Mononuclear cell (primary cell): Measurements from ENCODE around the gene ARHGAP25. TPM values are rescaled to one million over a fixed set of nuclear protein-coding genes. Genes with fewer than 3 reads are reported as not detected.
"Not testable (repeated sequence)": the region's sequence is repeated elsewhere in the genome, so short reads cannot be mapped to it uniquely, and the experiment has no call there.

Source experiments
- H3K27me3 ChIP-seq: 2 replicates; pipeline ENCODE4 v1.6.0; 2011; ENCODE audit warnings: low read length, control low read depth; ENCODE audit not compliant: insufficient read depth
- H3K4me1 ChIP-seq: 2 replicates; pipeline ENCODE4 v1.5.1; 2011; ENCODE audit warnings: mild to moderate bottlenecking, low read length, control low read depth; ENCODE audit not compliant: insufficient read depth
- H3K4me3 ChIP-seq: 2 replicates; pipeline ENCODE4 v1.5.1; 2011; ENCODE audit warnings: mild to moderate bottlenecking, low read length, moderate library complexity
- H3K9me3 ChIP-seq: 2 replicates; pipeline ENCODE4 v1.5.1; 2011; ENCODE audit warnings: low read depth, mild to moderate bottlenecking, control low read depth, low read length
- total RNA-seq: library from RNA; depleted of rRNA; stranded (reverse); fragments of >200 nt; gene quantifications from one replicate; pipeline ENCODE4 v1.2.3, GENCODE V29; 2012

Gene ARHGAP25
- total RNA-seq, 1 donor, result 28.2 TPM

DNA sequence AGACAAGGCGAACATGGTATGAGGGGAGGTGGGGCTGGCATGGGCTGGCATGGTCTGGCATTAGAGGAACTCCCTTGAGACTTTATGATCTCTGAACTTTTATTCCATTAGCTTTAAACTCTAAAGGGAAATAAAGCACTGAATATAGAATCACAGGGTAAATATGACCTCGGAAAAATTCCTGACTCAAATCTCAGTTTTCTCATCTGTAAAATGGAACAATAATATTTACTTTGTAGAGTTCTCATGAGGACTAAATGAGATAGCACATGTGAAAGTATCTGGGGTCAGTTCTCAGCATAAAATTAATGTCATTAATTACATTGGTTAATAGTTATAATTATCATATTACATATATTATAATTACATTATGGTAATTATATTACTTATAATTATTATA, 65.9 kb downstream of the ARHGAP25 start:
- Histone ChIP-seq H3K4me1 (peaks cover 82% of the 10 kb centered on the region), H3K4me3 (no peak overlapping the region), H3K27me3 (no peaks in the 10 kb centered on the region), H3K9me3 (no peaks in the 10 kb centered on the region)

DNA sequence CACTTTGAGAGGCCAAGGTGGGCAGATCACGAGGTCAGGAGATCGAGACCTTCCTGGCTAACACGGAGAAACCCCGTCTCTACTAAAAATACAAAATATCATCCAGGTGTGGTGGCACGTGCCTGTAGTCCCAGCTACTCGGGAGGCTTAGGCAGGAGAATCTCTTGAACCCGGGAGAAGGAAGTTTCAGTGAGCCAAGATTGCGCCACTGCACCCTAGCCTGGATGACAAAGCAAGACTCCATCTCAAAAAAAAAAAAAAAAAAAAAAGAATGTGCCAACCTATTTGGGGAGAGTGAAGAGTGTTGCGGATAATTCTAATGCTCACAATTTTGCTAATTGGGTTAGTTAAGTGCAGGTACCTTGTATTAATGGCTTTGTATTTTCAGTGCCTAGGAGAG, 67.5 kb downstream of the ARHGAP25 start:
- not testable (repeated sequence) for H3K27me3 ChIP-seq, H3K4me3 ChIP-seq, H3K9me3 ChIP-seq
- peaks cover 84% of the 10 kb centered on the region for H3K4me1 ChIP-seq

DNA sequence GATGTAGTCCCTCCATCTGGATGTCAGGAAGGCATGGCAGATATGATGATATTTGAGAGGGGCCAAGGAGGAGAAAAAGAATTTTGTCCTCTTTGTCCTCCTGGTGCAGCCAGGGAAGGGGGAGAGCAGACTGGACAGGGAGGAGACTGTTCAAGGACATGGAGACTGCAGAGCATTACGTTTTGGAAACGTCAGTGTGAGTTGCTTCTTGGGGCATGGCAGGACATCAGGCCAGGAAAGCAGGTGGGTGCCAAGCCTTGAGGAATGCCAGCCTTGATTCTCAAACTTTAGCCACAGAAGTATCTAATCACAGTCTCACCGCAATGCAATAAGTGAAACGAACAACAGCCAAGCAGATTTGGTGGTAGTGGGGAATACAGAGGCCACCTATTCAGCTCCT, 70.4 kb downstream of the ARHGAP25 start:
- Histone ChIP-seq H3K4me3 (no peak overlapping the region), H3K4me1 (peaks cover 84% of the 10 kb centered on the region), H3K9me3 (no peaks in the 10 kb centered on the region), H3K27me3 (no peaks in the 10 kb centered on the region)

DNA sequence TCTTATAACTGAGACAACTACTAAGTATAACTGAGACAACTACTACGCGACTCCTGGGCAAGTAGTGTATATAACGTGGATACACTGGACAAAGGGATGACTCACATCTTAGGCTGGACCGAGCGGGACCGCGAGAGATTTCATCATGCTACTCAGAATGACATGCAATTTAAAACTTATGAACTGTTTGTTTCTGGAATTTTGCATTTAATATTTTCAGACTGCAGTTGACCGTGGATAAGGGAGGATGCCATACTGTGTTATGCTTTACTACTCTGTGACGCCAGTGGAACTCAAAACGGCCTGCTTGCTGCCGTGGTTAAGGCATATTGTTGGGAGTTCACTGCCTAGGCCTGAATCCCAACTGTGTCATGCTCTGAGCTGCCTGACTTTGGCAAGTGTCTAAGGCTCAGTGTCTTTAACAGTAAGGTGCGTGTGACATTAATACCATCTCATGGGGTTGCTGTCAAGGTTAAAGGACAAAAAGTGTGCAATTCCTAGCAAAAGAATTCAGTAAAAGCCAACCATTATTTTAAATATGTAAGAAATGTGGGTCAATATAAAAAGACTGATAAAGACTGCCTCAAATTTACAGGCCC, 72.0 kb downstream of the ARHGAP25 start:
- H3K4me1 ChIP-seq, result peaks cover 80% of the 10 kb centered on the region

GRCh38 chr2:68807821-68808266, 73.2 kb downstream of the ARHGAP25 start:
- H3K27me3 ChIP-seq, result no peaks in the 10 kb centered on the region
- no peaks in the 10 kb centered on the region for H3K9me3 ChIP-seq
- no peak overlapping the region for H3K4me3 ChIP-seq
- H3K4me1 ChIP-seq, result peaks cover 73% of the 10 kb centered on the region

More for the DNA sequence above, 72.0 kb downstream of the ARHGAP25 start:
- Histone ChIP-seq H3K27me3 (no peaks in the 10 kb centered on the region), H3K4me3 (no peak overlapping the region), H3K9me3 (no peaks in the 10 kb centered on the region)

- no peak overlapping the region for H3K4me3 ChIP-seq
- no peaks in the 10 kb centered on the region for H3K27me3 ChIP-seq
- peaks cover 60% of the 10 kb centered on the region for H3K4me1 ChIP-seq
- H3K9me3 ChIP-seq, result no peaks in the 10 kb centered on the region
Observed at GRCh38 chr2:68809324-68810240, 75.0 kb downstream of the ARHGAP25 start.

DNA sequence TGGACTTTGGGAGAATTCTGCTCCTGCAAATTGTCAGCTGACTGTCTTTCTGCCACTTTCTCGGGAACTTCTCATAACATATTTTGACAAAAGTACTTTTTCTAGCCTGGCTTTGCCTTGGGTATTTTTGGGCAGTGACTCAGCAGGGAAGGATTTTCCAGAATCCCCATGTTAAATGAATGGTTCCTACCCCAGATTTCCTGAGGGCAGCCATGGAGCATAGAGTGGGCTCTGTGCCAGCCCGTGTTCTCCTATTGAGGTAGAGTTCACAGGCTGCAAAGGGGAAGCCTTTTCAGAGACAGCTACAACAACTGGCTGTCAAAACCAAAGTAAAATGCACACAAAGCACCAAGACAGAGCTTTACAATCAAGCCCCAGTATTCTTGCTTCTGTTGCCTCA, 76.8 kb downstream of the ARHGAP25 start:
- Histone ChIP-seq H3K4me1 (peaks cover 49% of the 10 kb centered on the region), H3K4me3 (no peak overlapping the region), H3K27me3 (no peaks in the 10 kb centered on the region)

DNA sequence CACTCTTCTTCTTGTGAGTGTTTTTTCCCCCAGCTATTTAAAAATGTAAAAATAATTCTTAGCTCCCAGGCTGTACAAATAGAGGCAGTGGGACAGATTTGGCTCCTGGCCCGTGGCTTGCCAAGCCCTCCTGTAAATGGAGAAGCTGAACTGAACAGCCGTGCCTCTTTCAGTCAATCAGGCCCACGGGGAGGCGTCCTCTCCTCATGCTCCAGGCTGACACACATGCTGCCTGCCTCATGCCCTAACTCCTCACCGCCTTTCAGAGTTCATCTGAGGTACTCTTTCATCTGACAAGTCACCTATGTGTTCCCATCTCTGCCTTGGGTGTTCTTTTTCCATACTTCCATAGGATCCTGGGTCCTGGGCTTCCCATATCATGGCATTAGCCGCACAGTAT, 77.6 kb downstream of the ARHGAP25 start:
- Histone ChIP-seq H3K9me3 (no peaks in the 10 kb centered on the region), H3K4me1 (peaks cover 41% of the 10 kb centered on the region), H3K4me3 (no peak overlapping the region), H3K27me3 (no peaks in the 10 kb centered on the region)

More for the DNA sequence above, 76.8 kb downstream of the ARHGAP25 start:
- no peaks in the 10 kb centered on the region for H3K9me3 ChIP-seq

- peaks cover 34% of the 10 kb centered on the region for H3K4me1 ChIP-seq
- no peaks in the 10 kb centered on the region for H3K27me3 ChIP-seq
- H3K9me3 ChIP-seq, result no peaks in the 10 kb centered on the region
- no peak overlapping the region for H3K4me3 ChIP-seq
Observed at GRCh38 chr2:68813596-68813995, 79.0 kb downstream of the ARHGAP25 start.

- peaks cover 7% of the 10 kb centered on the region for H3K4me1 ChIP-seq
- H3K27me3 ChIP-seq, result no peaks in the 10 kb centered on the region
- H3K9me3 ChIP-seq, result no peaks in the 10 kb centered on the region
- no peak overlapping the region for H3K4me3 ChIP-seq
Observed at GRCh38 chr2:68817306-68817705, 82.7 kb downstream of the ARHGAP25 start.

GRCh38 chr2:68819556-68819955, 84.9 kb downstream of the ARHGAP25 start:
- Histone ChIP-seq H3K4me1 (peaks cover 7% of the 10 kb centered on the region), H3K9me3 (no peaks in the 10 kb centered on the region), H3K27me3 (no peaks in the 10 kb centered on the region), H3K4me3 (no peak overlapping the region)

GRCh38 chr2:68822207-68822872, 87.7 kb downstream of the ARHGAP25 start:
- Histone ChIP-seq H3K4me1 (peaks cover 5% of the 10 kb centered on the region), H3K9me3 (no peaks in the 10 kb centered on the region), H3K27me3 (no peaks in the 10 kb centered on the region), H3K4me3 (no peak overlapping the region)

DNA sequence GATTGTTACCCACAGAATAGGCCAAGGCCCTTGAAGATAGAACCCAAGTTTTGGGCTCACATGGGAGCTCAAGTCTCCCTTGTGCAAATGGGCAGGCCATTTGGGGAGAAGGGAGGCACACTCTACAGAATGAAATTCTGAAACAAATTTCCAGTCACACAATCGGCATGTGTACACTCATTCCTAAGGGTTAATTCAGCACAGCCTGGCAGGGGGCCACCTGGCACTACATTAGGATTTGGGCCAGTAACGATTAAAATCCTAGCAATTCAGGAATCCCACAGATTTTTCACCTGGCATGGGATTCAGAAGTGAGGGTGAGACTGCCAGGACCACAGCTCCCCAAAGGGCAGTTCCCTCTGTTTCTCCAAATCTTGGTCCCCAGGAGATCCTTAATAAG, 90.2 kb downstream of the ARHGAP25 start:
- no peaks in the 10 kb centered on the region for H3K27me3 ChIP-seq

GRCh38 chr2:68825866-68826265, 91.3 kb downstream of the ARHGAP25 start:
- no peaks in the 10 kb centered on the region for H3K9me3 ChIP-seq
- H3K4me1 ChIP-seq, result peaks cover 33% of the 10 kb centered on the region
- H3K4me3 ChIP-seq, result no peak overlapping the region
- H3K27me3 ChIP-seq, result no peaks in the 10 kb centered on the region

More for the DNA sequence above, 90.2 kb downstream of the ARHGAP25 start:
- Histone ChIP-seq H3K9me3 (no peaks in the 10 kb centered on the region), H3K4me1 (peaks cover 23% of the 10 kb centered on the region), H3K4me3 (no peak overlapping the region)

GRCh38 chr2:68827666-68828065, 93.1 kb downstream of the ARHGAP25 start:
- Histone ChIP-seq H3K4me1 (peaks cover 51% of the 10 kb centered on the region), H3K27me3 (no peaks in the 10 kb centered on the region), H3K4me3 (no peak overlapping the region), H3K9me3 (no peaks in the 10 kb centered on the region)
